Choroid plexus epithelial cell (primary cell): ENCODE data around the gene RBM47.

ENCODE experiments used
- DNase-seq: peaks from one replicate; pipeline ENCODE4 v3.0.0-alpha.2; 2010; ENCODE audit warnings: low read depth
- H3K4me3 ChIP-seq: 2 replicates; pipeline ENCODE4 v1.5.1; 2011; ENCODE audit warnings: low read depth, mild to moderate bottlenecking, control low read depth, low read length, moderate library complexity
- CTCF ChIP-seq: conservative IDR thresholded peaks from 2 replicates; pipeline ENCODE4 v1.5.1; 2011; ENCODE audit warnings: low read depth, mild to moderate bottlenecking, control low read depth, inconsistent platforms, low read length, moderate library complexity

RBM47 gene

GRCh38 chr4:40587826-40588225 lies 41.8 kb downstream of the RBM47 start:
- no peak overlapping the region for H3K4me3 ChIP-seq
- no peak for TF ChIP-seq CTCF
- DNase-seq: peak; percentile 72

GRCh38 chr4:40587351-40587750 lies 42.3 kb downstream of the RBM47 start:
- DNase-seq: no peak
- TF ChIP-seq CTCF: no peak
- no peak overlapping the region for H3K4me3 ChIP-seq

GRCh38 chr4:40586729-40587128 lies 42.9 kb downstream of the RBM47 start:
- TF ChIP-seq CTCF: no peak
- H3K4me3 ChIP-seq: no peak overlapping the region
- DNase-seq: no peak

- no peak for DNase-seq
- TF ChIP-seq CTCF: no peak
- no peak overlapping the region for H3K4me3 ChIP-seq
Measured at GRCh38 chr4:40586034-40586433, 43.6 kb downstream of the RBM47 start.

GRCh38 chr4:40585201-40585799 lies 44.4 kb downstream of the RBM47 start:
- H3K4me3 ChIP-seq: no peak overlapping the region
- no peak for DNase-seq
- TF ChIP-seq CTCF: no peak

GRCh38 chr4:40584517-40585141 lies 45.0 kb downstream of the RBM47 start:
- DNase-seq: no peak
- TF ChIP-seq CTCF: no peak
- no peak overlapping the region for H3K4me3 ChIP-seq

- H3K4me3 ChIP-seq: no peak overlapping the region
- DNase-seq: no peak
- TF ChIP-seq CTCF: no peak
Measured at GRCh38 chr4:40583850-40584439, 45.7 kb downstream of the RBM47 start.
